Stimulated activated CD4-positive, alpha-beta T cell treated with anti-CD3 and anti-CD28 coated beads, TNF-alpha, amount 100 ng/mL, for 4 hours (primary cell): ENCODE results near the gene RASA4.
A peak's percentile ranks its signal among the peaks of the same experiment; 100 is the strongest.
"Not testable (repeated sequence)": the region's sequence is repeated elsewhere in the genome, so short reads cannot be mapped to it uniquely, and the experiment has no call there.

Source experiments
- DNase-seq, 3 experiments: peaks; one replicate each; pipeline ENCODE4 v3.0.0-alpha.2; 2020; ENCODE audit warnings: low read depth in 3 of 3

RASA4 gene

GRCh38 chr7:102616507-102617125 lies at the start of gene RASA4:
Gene RASA4, minus strand, starts transcription at chr7:102616756. Its CDS starts 67 bp downstream, at chr7:102616689.
- DNase-seq, result peak in 1 of 3 experiments; percentile 29

GRCh38 chr7:102664765-102665164 lies 48.2 kb upstream of the RASA4 start:
- DNase-seq, result not testable (repeated sequence)

- DNase-seq, result not testable (repeated sequence)
Measured at GRCh38 chr7:102649924-102650323, 33.4 kb upstream of the RASA4 start, which contains the start of gene SPDYE2B. Gene SPDYE2B, plus strand, starts transcription at chr7:102650319. Its CDS starts 2,030 bp downstream, at chr7:102652349.

- DNase-seq, result not testable (repeated sequence)
Measured at GRCh38 chr7:102647813-102648212, 31.3 kb upstream of the RASA4 start.

- DNase-seq, result not testable (repeated sequence)
Measured at GRCh38 chr7:102643404-102643803, 26.8 kb upstream of the RASA4 start.

GRCh38 chr7:102642691-102643090 lies 26.1 kb upstream of the RASA4 start, which contains the start of gene UPK3BL1:
Gene UPK3BL1, minus strand, starts transcription at chr7:102642791. Its CDS starts 50 bp downstream, at chr7:102642741.
- not testable (repeated sequence) for DNase-seq

GRCh38 chr7:102638848-102639247 lies 22.3 kb upstream of the RASA4 start:
- not testable (repeated sequence) for DNase-seq

- DNase-seq, result not testable (repeated sequence)
Measured at GRCh38 chr7:102636956-102637355, 20.4 kb upstream of the RASA4 start.

GRCh38 chr7:102635354-102635753 lies 18.8 kb upstream of the RASA4 start:
- DNase-seq, result not testable (repeated sequence)

GRCh38 chr7:102634299-102634698 lies 17.7 kb upstream of the RASA4 start:
- DNase-seq, result not testable (repeated sequence)

- DNase-seq, result not testable (repeated sequence)
Measured at GRCh38 chr7:102630622-102631021, 14.1 kb upstream of the RASA4 start.

- not testable (repeated sequence) for DNase-seq
Measured at GRCh38 chr7:102627271-102627904, 10.8 kb upstream of the RASA4 start.

GRCh38 chr7:102618122-102618521 lies 1.6 kb upstream of the RASA4 start:
- not testable (repeated sequence) for DNase-seq

GRCh38 chr7:102615930-102616329 lies 626 bp downstream of the RASA4 start:
- not testable (repeated sequence) for DNase-seq

GRCh38 chr7:102614873-102615272 lies 1.7 kb downstream of the RASA4 start:
- DNase-seq, result not testable (repeated sequence)

- DNase-seq, result not testable (repeated sequence)
Measured at GRCh38 chr7:102614346-102614697, 2.2 kb downstream of the RASA4 start.

- DNase-seq, result not testable (repeated sequence)
Measured at GRCh38 chr7:102613575-102614345, 2.8 kb downstream of the RASA4 start.

- not testable (repeated sequence) for DNase-seq
Measured at GRCh38 chr7:102611675-102612325, 4.8 kb downstream of the RASA4 start.

- not testable (repeated sequence) for DNase-seq
Measured at GRCh38 chr7:102611013-102611674, 5.4 kb downstream of the RASA4 start.

GRCh38 chr7:102610441-102610840 lies 6.1 kb downstream of the RASA4 start:
- not testable (repeated sequence) for DNase-seq

GRCh38 chr7:102609734-102610133 lies 6.8 kb downstream of the RASA4 start:
- not testable (repeated sequence) for DNase-seq
